Effector memory CD8-positive, alpha-beta T cell (primary cell): ENCODE measurements around the gene SDS.

ENCODE experiments used
- ATAC-seq: fragments of 150-1000 bp; cut with Tn5 transposase; replicated peaks from 2 replicates; pipeline ENCODE4 v1.10.0; 2021; ENCODE audit warnings: mild to moderate bottlenecking, moderate library complexity
- DNase-seq, 3 experiments: peaks; one replicate each; pipeline ENCODE4 v3.0.0; 2021
- H3K27ac Mint-ChIP-seq, 2 donors: one replicate each; pipeline ENCODE4 v1.8.0; 2022; ENCODE audit warnings: mild to moderate bottlenecking in 2 of 2, mixed read lengths in 2 of 2, moderate library complexity in 2 of 2
- H3K27me3 Mint-ChIP-seq, 2 donors: one replicate each; pipeline ENCODE4 v1.8.0; 2022; ENCODE audit warnings: mixed read lengths in 2 of 2
- H3K36me3 Mint-ChIP-seq: one replicate; pipeline ENCODE4 v1.8.0; 2022; ENCODE audit warnings: mild to moderate bottlenecking, moderate library complexity, mixed read lengths; ENCODE audit not compliant: insufficient read depth
- H3K4me1 Mint-ChIP-seq, 2 donors: one replicate each; pipeline ENCODE4 v1.8.0; 2022; ENCODE audit warnings: low read depth in 2 of 2, mixed read lengths in 2 of 2
- H3K4me3 Mint-ChIP-seq, 2 donors: one replicate each; pipeline ENCODE4 v1.8.0; 2022; ENCODE audit warnings: mild to moderate bottlenecking in 2 of 2, mixed read lengths in 2 of 2, moderate library complexity in 2 of 2
- H3K9me3 Mint-ChIP-seq, 2 donors: one replicate each; pipeline ENCODE4 v1.8.0; 2022; ENCODE audit warnings: mixed read lengths in 2 of 2

Gene SDS

DNA sequence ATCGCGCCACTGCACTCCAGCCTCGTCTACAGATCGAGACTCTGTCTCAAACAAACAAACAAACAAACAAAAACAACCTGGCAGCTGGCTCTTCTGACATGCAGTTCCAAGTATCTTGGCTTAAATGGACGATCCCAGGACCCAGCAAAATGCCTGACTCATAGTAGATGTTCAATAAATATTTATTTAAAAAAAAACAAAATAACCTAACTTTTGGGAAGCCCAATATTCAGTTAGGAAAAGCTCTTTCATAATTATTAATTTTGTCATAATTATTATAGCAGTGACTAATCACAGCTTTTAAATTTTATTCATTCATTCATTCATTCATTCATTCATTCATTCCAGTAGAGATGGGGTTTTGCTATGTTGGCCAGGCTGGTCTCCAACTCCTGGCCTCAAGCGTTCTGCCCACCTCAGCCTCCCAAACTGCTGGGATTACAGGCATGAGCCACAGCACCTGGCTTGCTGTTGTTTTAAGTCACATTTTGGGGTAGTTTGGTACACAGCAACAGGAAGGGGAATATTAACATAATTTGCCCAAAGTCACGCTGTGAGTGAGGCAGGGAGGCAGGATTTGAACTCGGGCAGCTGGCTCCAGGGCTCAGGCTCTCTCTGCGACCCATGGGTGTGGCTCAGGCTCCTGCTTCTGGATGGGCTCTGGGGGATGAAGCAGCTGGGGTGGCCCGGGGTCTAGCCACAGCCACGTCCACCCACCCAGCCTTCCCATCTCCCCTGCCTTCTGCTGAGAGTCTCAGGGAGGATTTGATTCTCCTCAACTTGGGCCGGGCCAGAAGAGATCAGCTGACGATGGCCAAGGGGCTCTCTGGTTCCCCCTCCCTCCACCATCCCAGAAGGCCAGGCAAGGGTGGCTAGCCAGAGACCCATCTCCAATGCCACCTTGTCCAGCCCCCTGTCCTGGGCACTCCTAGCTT lies 2.4 kb downstream of the SDS start:
- H3K27me3 Mint-ChIP-seq, result peaks cover 7 to 47% of the 10 kb centered on the region in 2 donors
- DNase-seq, result no peak
- ATAC-seq, result no peak
- H3K27ac Mint-ChIP-seq, result no peak overlapping the region
- H3K4me1 Mint-ChIP-seq, result no peaks in the 10 kb centered on the region
- no peaks in the 10 kb centered on the region for H3K9me3 Mint-ChIP-seq
- H3K4me3 Mint-ChIP-seq, result no peak overlapping the region
- H3K36me3 Mint-ChIP-seq, result no peaks in the 10 kb centered on the region

DNA sequence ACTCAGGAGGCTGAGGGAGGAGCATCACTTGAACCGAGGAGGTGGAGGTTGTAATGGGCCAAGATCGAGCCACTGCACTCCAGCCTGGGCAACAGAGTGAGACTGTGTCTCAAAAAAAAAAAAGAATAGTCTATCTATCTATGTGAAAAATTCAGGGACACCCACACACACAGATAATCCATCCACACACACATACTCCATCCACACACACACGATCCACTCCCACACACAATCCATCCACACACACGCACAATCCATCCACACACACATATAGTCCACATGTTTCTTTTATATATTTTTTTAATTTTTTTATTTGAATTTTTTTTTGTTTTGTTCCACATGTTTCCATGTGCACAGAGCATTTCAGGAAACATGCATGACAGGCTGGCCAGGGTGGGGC lies 3.3 kb downstream of the SDS start:
- Mint-ChIP-seq H3K4me1 (no peaks in the 10 kb centered on the region), H3K9me3 (no peaks in the 10 kb centered on the region), H3K36me3 (no peaks in the 10 kb centered on the region), H3K27ac (no peak overlapping the region), H3K4me3 (no peak overlapping the region), H3K27me3 (peaks cover 7 to 46% of the 10 kb centered on the region in 2 donors)
- DNase-seq (no peak), ATAC-seq (no peak)

DNA sequence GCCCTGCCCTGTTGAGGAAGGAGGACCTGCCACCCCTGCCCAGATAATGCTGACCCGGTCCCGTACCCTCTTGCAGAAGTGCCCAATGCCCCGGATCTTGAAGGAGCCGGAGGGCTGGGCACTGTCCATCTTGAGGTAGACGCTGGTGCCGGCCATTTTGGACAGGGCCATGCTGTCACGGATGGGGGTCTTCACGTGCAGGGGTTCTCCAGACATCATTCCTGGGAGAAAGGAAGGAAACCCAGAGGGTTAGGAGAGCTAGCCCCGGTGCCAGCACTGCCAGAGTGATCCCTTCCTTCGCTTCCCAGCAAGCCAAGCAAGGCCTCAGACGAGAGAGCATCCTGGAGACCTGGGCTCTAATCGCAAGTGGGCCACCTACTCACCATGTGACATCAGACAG lies 4.2 kb downstream of the SDS start:
- Mint-ChIP-seq H3K4me1 (no peaks in the 10 kb centered on the region), H3K4me3 (no peak overlapping the region), H3K27me3 (peaks cover 7 to 37% of the 10 kb centered on the region in 2 donors), H3K36me3 (no peaks in the 10 kb centered on the region), H3K9me3 (no peaks in the 10 kb centered on the region), H3K27ac (no peak overlapping the region)
- DNase-seq (no peak), ATAC-seq (no peak)

- H3K36me3 Mint-ChIP-seq, result no peaks in the 10 kb centered on the region
- H3K27me3 Mint-ChIP-seq, result peaks cover 7 to 30% of the 10 kb centered on the region in 2 donors
- no peak for ATAC-seq
- no peaks in the 10 kb centered on the region for H3K9me3 Mint-ChIP-seq
- H3K27ac Mint-ChIP-seq, result no peak overlapping the region
- no peaks in the 10 kb centered on the region for H3K4me1 Mint-ChIP-seq
- DNase-seq, result no peak
- no peak overlapping the region for H3K4me3 Mint-ChIP-seq
Measured at GRCh38 chr12:113398346-113399290, 5.1 kb downstream of the SDS start.

DNA sequence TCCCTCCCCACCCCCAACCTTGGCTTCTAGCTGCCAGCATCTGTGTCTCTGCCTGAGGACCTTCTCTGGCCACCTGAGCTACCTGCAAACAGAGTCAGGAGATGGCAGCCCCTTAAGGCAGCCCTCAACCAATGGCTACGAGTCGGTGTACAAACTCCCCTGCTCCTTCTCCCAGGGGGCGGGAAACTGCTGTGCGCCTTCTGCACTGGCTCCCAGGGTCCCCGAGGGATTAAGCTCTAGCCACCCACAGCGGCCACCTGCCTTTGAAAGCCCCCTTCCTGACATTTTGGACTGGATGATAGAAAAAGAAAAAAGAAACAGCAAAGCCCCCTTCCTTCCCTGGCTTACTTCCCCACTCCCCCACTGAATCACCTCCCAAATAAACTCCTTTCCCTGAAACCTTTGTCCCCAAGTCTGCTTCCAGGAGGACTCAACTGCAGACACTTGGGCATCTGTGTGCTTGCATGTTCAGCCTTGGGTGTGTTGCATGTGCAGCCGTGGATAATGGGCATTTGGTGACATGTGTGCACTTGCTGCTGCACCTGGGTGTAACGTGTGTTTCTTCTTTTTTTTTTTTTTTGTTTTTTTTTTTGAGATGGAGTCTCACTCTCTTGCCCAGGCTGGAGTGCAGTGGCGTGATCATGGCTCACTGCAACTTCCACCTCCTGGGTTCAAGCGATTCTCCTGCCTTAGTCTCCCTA lies 6.0 kb downstream of the SDS start:
- DNase-seq, result no peak
- Mint-ChIP-seq H3K36me3 (no peaks in the 10 kb centered on the region), H3K27me3 (peaks cover 7 to 27% of the 10 kb centered on the region in 2 donors), H3K4me1 (no peaks in the 10 kb centered on the region), H3K27ac (no peak overlapping the region), H3K9me3 (no peaks in the 10 kb centered on the region), H3K4me3 (no peak overlapping the region)
- ATAC-seq, result no peak

- Mint-ChIP-seq H3K4me3 (no peak overlapping the region), H3K36me3 (no peaks in the 10 kb centered on the region), H3K9me3 (no peaks in the 10 kb centered on the region), H3K4me1 (no peaks in the 10 kb centered on the region), H3K27me3 (peaks cover 7 to 22% of the 10 kb centered on the region in 2 donors), H3K27ac (no peak overlapping the region)
- DNase-seq (no peak), ATAC-seq (no peak)
Measured at GRCh38 chr12:113396828-113397496, 6.7 kb downstream of the SDS start.

DNA sequence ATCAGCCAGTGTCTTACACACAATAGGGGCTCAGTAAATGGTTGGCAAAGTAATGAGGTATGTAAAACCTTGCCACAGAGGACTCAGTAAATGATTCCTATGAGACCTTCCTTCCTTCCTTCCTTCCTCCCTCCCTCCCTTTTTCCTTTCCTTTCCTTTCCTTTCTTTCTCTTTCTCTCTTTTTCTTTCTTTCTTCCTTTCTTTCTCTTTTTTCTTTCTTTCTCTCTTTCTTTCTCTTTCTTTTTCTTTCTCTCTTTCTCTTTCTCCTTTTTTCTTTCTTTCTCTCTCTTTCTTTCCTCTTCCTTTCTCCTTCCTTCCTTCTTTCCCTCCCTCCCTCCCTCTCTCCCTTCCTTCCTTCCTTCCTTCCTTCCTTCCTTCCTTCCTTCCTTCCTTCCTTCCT lies 7.5 kb downstream of the SDS start:
- Mint-ChIP-seq H3K4me3 (no peak overlapping the region), H3K4me1 (no peaks in the 10 kb centered on the region), H3K27ac (no peak overlapping the region), H3K36me3 (no peaks in the 10 kb centered on the region), H3K27me3 (peaks cover 7 to 22% of the 10 kb centered on the region in 2 donors), H3K9me3 (no peaks in the 10 kb centered on the region)
- no peak for DNase-seq
- ATAC-seq, result no peak

DNA sequence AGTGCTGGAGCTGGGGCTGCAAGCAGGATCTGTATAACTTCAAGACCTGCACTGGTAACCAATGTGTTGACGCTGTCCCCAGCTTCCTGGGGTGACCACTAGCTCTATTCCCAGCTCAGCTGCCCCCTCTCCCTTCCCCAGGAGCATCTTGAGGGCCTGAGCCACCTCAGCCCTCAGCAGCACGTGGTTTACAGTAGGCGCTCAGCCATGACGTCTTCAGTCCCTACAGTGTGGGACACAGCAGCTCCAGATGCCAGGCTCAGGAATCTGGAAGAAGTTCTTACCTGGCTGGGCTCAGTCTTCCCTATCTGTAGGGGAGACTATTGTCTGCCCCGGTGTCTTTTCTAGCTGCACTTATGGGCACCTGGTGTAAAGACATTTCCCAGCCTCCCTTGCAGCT lies 8.6 kb downstream of the SDS start:
- ATAC-seq (no peak), DNase-seq (no peak)
- no peaks in the 10 kb centered on the region for H3K36me3 Mint-ChIP-seq
- peaks cover under 1 to 22% of the 10 kb centered on the region in 2 donors for H3K27me3 Mint-ChIP-seq
- no peaks in the 10 kb centered on the region for H3K9me3 Mint-ChIP-seq
- no peaks in the 10 kb centered on the region for H3K4me1 Mint-ChIP-seq
- no peak overlapping the region for H3K27ac Mint-ChIP-seq
- H3K4me3 Mint-ChIP-seq, result no peak overlapping the region

- H3K4me1 Mint-ChIP-seq, result no peaks in the 10 kb centered on the region
- no peaks in the 10 kb centered on the region for H3K36me3 Mint-ChIP-seq
- ATAC-seq (no peak), DNase-seq (no peak)
- peaks cover 0 to 8% of the 10 kb centered on the region in 2 donors for H3K27me3 Mint-ChIP-seq
- H3K4me3 Mint-ChIP-seq, result no peak overlapping the region
- no peaks in the 10 kb centered on the region for H3K9me3 Mint-ChIP-seq
- peak overlapping the region in 1 of 2 donors; percentile 59 for H3K27ac Mint-ChIP-seq
Measured at GRCh38 chr12:113393749-113394148, 9.9 kb downstream of the SDS start.

- no peak overlapping the region for H3K4me3 Mint-ChIP-seq
- peaks cover 6% of the 10 kb centered on the region for H3K36me3 Mint-ChIP-seq
- no peaks in the 10 kb centered on the region for H3K9me3 Mint-ChIP-seq
- no peaks in the 10 kb centered on the region for H3K4me1 Mint-ChIP-seq
- no peak for DNase-seq
- no peak overlapping the region for H3K27ac Mint-ChIP-seq
- H3K27me3 Mint-ChIP-seq, result peaks cover 0 to 5% of the 10 kb centered on the region in 2 donors
- ATAC-seq, result no peak
Measured at GRCh38 chr12:113392988-113393579, 10.6 kb downstream of the SDS start.

DNA sequence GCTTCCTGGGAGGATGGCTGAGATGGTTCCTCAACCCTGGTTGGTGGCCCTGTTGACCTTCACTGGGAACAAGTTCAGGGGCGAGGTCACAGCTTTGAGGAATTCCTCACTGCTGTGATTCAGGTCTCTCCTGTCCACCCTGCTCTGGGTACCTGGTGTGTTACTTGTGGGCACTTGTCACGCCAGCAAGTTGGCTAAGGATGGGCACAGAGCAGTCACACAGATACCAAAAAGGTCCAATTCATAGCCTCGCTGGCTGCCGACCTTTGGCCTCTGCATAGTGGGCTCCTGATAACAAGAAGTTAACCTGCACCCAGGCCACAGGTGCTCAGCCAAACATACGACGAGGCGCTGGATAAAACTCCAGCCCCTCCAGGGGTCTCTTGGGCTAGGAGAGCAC lies 11.2 kb downstream of the SDS start:
- Mint-ChIP-seq H3K4me3 (no peak overlapping the region), H3K36me3 (peaks cover 7% of the 10 kb centered on the region), H3K27ac (no peak overlapping the region), H3K27me3 (peaks cover 0 to under 1% of the 10 kb centered on the region in 2 donors), H3K9me3 (no peaks in the 10 kb centered on the region), H3K4me1 (no peaks in the 10 kb centered on the region)
- no peak for DNase-seq
- no peak for ATAC-seq

- Mint-ChIP-seq H3K36me3 (peaks cover 7% of the 10 kb centered on the region), H3K4me3 (no peak overlapping the region), H3K9me3 (no peaks in the 10 kb centered on the region), H3K4me1 (no peaks in the 10 kb centered on the region), H3K27ac (no peak overlapping the region), H3K27me3 (no peaks in the 10 kb centered on the region)
- no peak for ATAC-seq
- no peak for DNase-seq
Measured at GRCh38 chr12:113391650-113392337, 11.9 kb downstream of the SDS start.
